Stimulated activated CD4-positive, alpha-beta T cell treated with anti-CD3 and anti-CD28 coated beads, Interleukin-4, amount 100 ng/mL, for 24 hours (primary cell): ENCODE data around the gene DOP1A.
"Not testable (repeated sequence)": the region's sequence is repeated elsewhere in the genome, so short reads cannot be mapped to it uniquely, and the experiment has no call there.

Experiments used
- DNase-seq: peaks from one replicate; pipeline ENCODE4 v3.0.0-alpha.2; 2020

The DOP1A gene

GRCh38 chr6:83153883-83154521 is 86.5 kb downstream of the DOP1A start:
- no peak for DNase-seq

GRCh38 chr6:83155794-83156193 is 88.3 kb downstream of the DOP1A start:
- no peak for DNase-seq

- DNase-seq = no peak
These were observed 92.7 kb downstream of the DOP1A start for GRCh38 chr6:83160167-83160566.

- DNase-seq = no peak
These were observed 100.3 kb downstream of the DOP1A start for GRCh38 chr6:83167726-83168278.

GRCh38 chr6:83168556-83168955 is 101.1 kb downstream of the DOP1A start:
- no peak for DNase-seq

- no peak for DNase-seq
These were observed 101.6 kb downstream of the DOP1A start for GRCh38 chr6:83169106-83169505.

GRCh38 chr6:83169511-83169910 is 102.0 kb downstream of the DOP1A start:
- no peak for DNase-seq

- no peak for DNase-seq
These were observed 108.8 kb downstream of the DOP1A start for GRCh38 chr6:83176246-83176645.

GRCh38 chr6:83180426-83180950 is 113.0 kb downstream of the DOP1A start:
- DNase-seq = no peak

- no peak for DNase-seq
These were observed 114.6 kb downstream of the DOP1A start for GRCh38 chr6:83182114-83182513.

GRCh38 chr6:83183082-83183828 is 115.8 kb downstream of the DOP1A start:
- no peak for DNase-seq

- no peak for DNase-seq
These were observed 117.6 kb downstream of the DOP1A start for GRCh38 chr6:83185096-83185495.

GRCh38 chr6:83188501-83188900 is 121.0 kb downstream of the DOP1A start:
- DNase-seq = no peak

GRCh38 chr6:83190626-83191025 is 123.2 kb downstream of the DOP1A start:
- no peak for DNase-seq

- not testable (repeated sequence) for DNase-seq
These were observed 124.5 kb downstream of the DOP1A start for GRCh38 chr6:83191974-83192373.

- no peak for DNase-seq
These were observed 125.0 kb downstream of the DOP1A start for GRCh38 chr6:83192456-83192855.

GRCh38 chr6:83192871-83193746 is 125.6 kb downstream of the DOP1A start, which contains the start of the genes PGM3 and RWDD2A:
TSS of gene PGM3 (minus strand) at chr6:83193265. CDS start at chr6:83191012, 2,253 bp downstream.
TSS of gene RWDD2A (plus strand) at chr6:83193357. CDS start at chr6:83194452, 1,095 bp downstream.
- DNase-seq = peak; percentile 89

GRCh38 chr6:83193747-83194566 is 126.5 kb downstream of the DOP1A start:
- no peak for DNase-seq

GRCh38 chr6:83198486-83199172 is 131.2 kb downstream of the DOP1A start:
- DNase-seq = no peak

- no peak for DNase-seq
These were observed 131.8 kb downstream of the DOP1A start for GRCh38 chr6:83199173-83199862.

GRCh38 chr6:83199863-83200225 is 132.4 kb downstream of the DOP1A start:
- DNase-seq = no peak
